GM21717 (cell line): ENCODE data around the gene SARM1.
A peak's percentile ranks its signal among the peaks of the same experiment; 100 is the strongest.

Experiments used
- ATAC-seq: cut with Tn5 transposase; IDR thresholded peaks from one replicate; pipeline ENCODE4 v1.9.1; 2021; ENCODE audit warnings: mild to moderate bottlenecking, moderate library complexity; ENCODE audit not compliant: unreplicated experiment

SARM1 gene

GRCh38 chr17:28340374-28340773 lies 31.1 kb upstream of the SARM1 start:
- ATAC-seq, result no peak

GRCh38 chr17:28341516-28341915 lies 30.0 kb upstream of the SARM1 start:
- ATAC-seq, result no peak

GRCh38 chr17:28342313-28342712 lies 29.2 kb upstream of the SARM1 start:
- ATAC-seq, result no peak

GRCh38 chr17:28343491-28343932 lies 28.0 kb upstream of the SARM1 start:
- no peak for ATAC-seq

GRCh38 chr17:28344011-28344410 lies 27.5 kb upstream of the SARM1 start:
- ATAC-seq, result no peak

GRCh38 chr17:28344435-28344901 lies 27.0 kb upstream of the SARM1 start:
- ATAC-seq, result no peak

GRCh38 chr17:28345419-28346198 lies 25.9 kb upstream of the SARM1 start:
- no peak for ATAC-seq

- no peak for ATAC-seq
These were observed 25.3 kb upstream of the SARM1 start for GRCh38 chr17:28346199-28346580.

GRCh38 chr17:28346746-28347246 lies 24.7 kb upstream of the SARM1 start:
- no peak for ATAC-seq

- ATAC-seq, result no peak
These were observed 24.1 kb upstream of the SARM1 start for GRCh38 chr17:28347261-28347891.

GRCh38 chr17:28348979-28349378 lies 22.5 kb upstream of the SARM1 start:
- ATAC-seq, result no peak

GRCh38 chr17:28350271-28350670 lies 21.2 kb upstream of the SARM1 start:
- no peak for ATAC-seq

- ATAC-seq, result peak; percentile 86
These were observed 14.2 kb upstream of the SARM1 start, which contains the start of gene POLDIP2 for GRCh38 chr17:28357061-28357900. POLDIP2 (minus strand) TSS chr17:28357527; CDS start chr17:28357448, 79 bp downstream.

- no peak for ATAC-seq
These were observed 13.6 kb upstream of the SARM1 start for GRCh38 chr17:28357901-28358197.

- ATAC-seq, result no peak
These were observed 8.3 kb upstream of the SARM1 start for GRCh38 chr17:28363186-28363585.

- no peak for ATAC-seq
These were observed 7.5 kb upstream of the SARM1 start for GRCh38 chr17:28363776-28364650.

- ATAC-seq, result no peak
These were observed 6.7 kb upstream of the SARM1 start, which contains the start of gene SEBOX for GRCh38 chr17:28364665-28365363. SEBOX (minus strand) TSS chr17:28365199; CDS start chr17:28365151, 48 bp downstream.

- no peak for ATAC-seq
These were observed 6.0 kb upstream of the SARM1 start for GRCh38 chr17:28365487-28365886.

GRCh38 chr17:28366605-28367004 lies 4.9 kb upstream of the SARM1 start:
- ATAC-seq, result no peak
